Anterior cingulate cortex (tissue), 58 donors: Measurements from ENCODE around the gene DOCK11.

Experiments used
- DNase-seq, 58 donors: peaks; one replicate each; lab custom pipeline; 2025; lab: John Stamatoyannopoulos, UW

The DOCK11 gene

DNA sequence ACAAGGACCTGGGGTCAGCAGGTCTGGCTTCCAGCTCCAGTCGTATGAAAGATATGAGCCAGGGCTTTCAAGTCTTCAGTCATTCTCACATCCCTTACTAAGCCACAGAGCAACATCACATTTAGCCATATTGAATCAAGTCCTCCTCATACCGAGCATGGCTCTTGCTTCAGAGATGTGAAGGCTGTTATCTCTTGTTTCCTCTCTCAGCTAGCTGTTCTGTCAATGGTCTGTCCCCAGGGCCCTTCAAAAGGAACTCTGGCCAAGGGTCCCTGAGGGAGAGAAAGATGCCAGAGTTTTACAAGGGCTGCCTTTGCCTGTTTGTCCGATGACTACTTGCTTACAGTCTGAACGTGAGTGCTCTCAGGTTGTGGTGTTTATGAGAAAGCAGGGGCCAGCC lies 30.5 kb downstream of the DOCK11 start:
- no peak for DNase-seq

DNA sequence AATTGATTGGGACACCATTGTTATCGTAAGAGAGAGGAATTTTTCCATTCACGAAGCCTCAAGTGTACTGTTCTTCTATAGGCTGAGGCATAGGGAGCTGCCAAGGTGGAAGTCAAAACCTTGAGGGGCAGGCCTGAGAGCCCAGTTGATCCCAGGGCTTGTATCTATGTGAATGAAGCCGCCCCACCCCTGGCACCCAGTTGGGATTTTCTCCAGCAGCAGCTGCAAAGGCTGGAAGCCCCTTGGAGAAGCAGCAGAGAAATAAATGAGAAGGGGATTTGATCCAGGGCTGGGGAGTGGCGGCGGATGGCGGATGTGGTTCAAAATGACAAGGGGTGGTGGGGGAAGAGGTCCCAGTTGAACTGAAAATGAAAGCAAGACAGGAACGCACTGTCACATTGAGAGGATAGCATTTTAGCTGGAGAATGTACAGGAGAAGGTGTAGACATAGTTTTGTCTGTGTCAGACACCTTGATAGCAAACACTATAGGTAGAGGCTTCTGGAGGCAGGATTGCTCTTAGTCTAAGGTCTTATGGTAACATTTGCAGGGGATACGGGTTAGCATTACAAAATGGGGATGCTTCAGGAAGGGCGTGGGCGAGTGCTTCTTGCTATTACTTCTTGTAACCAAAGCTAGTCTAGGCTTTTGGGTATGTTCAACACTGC lies 32.6 kb downstream of the DOCK11 start:
- DNase-seq: peak in 2 of 58 donors; percentile 0

DNA sequence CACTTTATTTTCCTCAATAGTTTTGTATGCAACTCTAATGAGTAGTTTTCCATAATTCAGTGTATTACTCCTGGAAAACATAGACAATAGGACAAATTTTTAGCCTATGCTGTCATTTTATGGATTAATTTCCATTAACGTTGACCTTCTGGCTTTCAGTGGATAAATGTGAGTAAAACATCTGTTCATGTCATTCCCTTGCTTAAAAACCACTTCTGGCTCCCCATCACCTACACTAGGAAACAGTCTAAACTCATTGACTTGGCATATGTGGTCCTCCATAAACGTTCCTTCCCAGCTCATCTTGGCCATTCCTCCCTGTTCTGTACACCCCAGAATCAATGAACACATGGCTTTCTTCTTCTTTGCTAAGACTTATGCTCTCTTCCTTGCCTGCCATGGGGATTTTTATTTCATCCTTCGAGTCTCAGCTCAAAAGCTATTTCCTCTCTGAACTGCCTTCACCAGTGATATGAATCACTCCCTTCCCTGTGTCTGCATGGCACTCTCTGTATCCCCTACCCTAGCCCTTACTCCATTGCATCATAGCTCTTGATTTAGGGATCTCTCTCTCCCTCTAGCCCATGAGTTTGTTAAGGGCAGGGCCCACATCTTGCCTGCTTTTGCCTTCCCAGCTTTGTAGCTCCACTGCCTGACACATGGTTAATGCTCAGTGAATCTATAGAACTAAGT lies 34.8 kb downstream of the DOCK11 start:
- DNase-seq: no peak

DNA sequence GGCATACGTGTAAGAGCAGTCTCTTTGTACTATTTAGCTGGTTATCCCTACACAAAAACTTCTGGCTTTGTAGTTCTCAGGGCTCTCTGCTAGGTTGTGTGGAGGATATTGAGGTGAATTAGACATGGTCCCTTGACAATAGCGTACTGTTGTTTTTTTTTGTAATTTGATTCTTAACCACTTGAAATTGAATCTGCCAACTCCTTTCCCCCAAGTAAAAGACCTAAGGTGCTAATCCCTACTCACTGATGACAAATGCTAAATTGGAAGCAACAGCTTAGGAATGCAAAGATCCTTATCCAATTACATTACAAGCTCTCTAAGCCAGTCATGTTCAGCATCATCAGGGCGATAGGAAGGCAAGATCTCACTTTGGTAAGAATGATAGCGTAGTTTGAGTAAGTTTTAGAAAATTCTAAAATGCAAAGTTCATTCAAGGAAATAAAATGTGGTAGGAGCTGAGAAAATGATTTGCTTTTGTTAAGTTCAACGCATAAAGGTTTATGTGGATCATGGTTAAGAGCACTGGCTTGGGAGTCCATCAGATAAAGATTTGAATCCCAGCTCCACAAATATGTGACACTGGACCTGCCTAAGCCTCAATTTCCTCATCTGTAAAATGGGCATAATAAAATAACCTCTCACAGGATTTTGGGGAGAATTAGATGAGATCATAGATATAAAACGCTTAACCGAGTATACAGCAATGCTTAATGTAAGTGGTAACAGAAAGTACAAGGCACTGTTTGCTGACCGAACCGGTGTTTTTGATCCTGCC lies 39.3 kb downstream of the DOCK11 start:
- no peak for DNase-seq

DNA sequence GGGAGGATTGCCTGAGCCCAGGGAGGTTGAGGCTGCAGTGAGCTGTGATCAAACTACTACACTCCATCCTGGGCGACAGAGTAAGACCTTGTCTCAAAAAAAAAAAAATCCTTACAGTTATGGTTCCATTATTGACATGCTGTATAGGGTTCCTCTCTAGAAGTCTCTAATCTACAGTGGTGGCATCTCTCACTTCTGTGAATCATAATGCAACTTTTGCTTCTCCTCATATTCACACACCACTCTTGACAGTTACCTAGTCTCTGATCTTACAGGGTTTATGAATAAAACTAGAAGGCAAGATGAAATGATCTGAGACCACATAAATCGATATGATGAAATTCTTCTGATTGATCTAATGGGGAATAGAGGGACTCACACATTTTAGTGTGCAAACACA lies 40.6 kb downstream of the DOCK11 start:
- no peak for DNase-seq

- DNase-seq: peak in 13 of 58 donors; percentile 0 to 13 (median 1)
These were observed 41.3 kb downstream of the DOCK11 start for GRCh38 chrX:118536687-118537461.

GRCh38 chrX:118538386-118538785 lies 42.8 kb downstream of the DOCK11 start:
- no peak for DNase-seq

DNA sequence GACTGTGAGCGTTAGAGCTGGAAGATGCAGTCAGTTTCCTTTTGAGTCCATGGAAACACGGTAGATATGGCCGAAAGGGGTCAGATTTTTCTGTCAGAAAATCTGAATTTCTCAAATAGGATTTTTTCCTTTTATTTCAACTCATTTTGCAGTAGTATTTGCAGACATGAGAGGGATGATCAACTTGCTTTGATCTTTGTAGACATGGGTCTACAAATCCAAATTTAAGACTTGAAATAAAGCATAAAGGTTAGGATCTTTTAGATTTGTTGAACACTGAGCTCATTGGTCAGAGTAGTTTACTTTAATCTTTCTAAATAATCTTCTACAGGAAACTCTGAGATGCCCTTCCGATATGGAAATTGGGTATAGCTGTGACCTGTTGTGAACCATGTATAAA lies 44.7 kb downstream of the DOCK11 start:
- DNase-seq: no peak

- no peak for DNase-seq
These were observed 45.9 kb downstream of the DOCK11 start for GRCh38 chrX:118541482-118541881.

DNA sequence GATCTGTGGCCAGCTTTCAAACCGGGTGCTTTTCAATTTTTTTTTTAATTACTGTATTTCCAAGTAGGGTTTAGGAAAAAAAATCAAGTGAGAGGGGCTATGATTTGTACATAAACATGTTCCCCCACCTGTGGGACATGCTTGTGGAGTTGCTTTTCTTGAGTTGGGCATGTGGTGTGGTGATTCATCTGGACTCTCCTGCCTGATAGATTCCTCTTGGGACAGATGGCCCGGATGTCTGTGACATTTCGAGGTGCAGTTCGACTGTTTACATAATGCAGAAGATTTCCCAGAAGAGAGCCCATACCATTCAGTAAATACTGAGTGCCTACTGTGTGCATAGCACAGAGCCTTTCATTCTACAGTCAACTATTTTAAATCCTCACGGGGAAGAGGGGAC lies 49.9 kb downstream of the DOCK11 start:
- no peak for DNase-seq

- no peak for DNase-seq
These were observed 53.2 kb downstream of the DOCK11 start for GRCh38 chrX:118548841-118549240.

GRCh38 chrX:118550792-118551191 lies 55.2 kb downstream of the DOCK11 start:
- DNase-seq: peak in 1 of 58 donors; percentile 0

DNA sequence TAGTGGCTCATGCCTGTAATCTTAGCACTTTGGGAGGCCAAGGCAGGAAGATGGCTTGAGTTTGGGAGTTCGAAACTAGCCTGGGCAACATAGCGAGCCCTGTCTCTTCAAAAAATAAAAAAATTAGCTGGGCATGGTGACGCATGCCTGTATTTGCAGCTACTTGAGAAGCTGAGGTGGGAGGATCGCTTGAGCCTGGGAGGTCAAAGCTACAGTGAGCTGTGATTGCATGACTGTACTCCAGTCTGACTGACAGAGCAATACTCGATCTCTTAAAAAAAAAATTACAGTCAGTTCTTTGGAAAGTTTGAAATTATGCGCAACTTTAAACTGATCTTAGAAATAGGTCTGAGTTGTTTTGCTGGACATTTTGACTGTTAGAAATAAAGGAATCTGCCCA lies 55.8 kb downstream of the DOCK11 start:
- DNase-seq: no peak

GRCh38 chrX:118552121-118552900 lies 56.7 kb downstream of the DOCK11 start:
- DNase-seq: peak in 1 of 58 donors; percentile 0

- no peak for DNase-seq
These were observed 57.6 kb downstream of the DOCK11 start for GRCh38 chrX:118553042-118553710.

- no peak for DNase-seq
These were observed 58.9 kb downstream of the DOCK11 start for GRCh38 chrX:118554511-118554910.

DNA sequence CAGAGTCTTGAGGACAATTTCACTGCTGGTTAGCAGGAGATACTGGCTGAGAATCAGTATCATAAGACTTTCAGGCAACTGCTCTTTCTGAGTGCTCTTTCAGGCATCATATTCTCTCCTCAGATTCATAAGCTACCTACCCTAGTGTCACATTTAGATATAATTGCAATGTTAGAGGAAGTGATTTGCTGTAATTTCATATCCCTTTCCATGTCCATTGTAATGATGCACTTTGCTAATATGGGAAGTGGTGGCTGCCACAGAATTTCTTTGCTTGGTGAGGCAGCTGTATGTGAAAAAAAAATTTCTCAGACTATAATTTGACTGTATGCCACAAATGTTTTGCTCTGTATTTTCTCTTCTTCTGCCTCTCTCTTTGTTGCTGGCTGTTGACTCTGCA lies 63.3 kb downstream of the DOCK11 start:
- no peak for DNase-seq

DNA sequence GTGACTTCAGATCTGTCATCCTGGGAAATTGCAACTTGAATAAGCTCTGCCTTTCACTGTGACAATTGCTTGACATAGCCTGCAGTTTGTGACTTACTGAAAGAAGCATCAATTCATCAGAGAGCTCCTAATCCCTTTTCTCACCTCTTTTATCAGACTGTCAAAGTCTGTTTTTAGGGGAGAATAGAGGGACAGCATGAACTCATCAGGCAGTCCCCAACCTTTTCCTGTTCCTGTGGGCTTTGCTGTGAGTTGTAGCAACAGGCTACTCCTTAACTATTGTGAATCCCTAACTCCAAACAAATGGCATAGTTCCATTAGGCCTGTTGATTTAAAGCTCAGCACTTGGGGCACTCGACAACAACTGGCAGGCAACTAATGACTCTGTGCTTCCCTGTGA lies 64.9 kb downstream of the DOCK11 start:
- no peak for DNase-seq

GRCh38 chrX:118562582-118563164 lies 67.1 kb downstream of the DOCK11 start:
- no peak for DNase-seq
